KBM-7 (cell line): ENCODE results near the gene SMARCC1.
"Not testable (repeated sequence)": the region's sequence is repeated elsewhere in the genome, so short reads cannot be mapped to it uniquely, and the experiment has no call there.

Source experiments
- DNase-seq: peaks from one replicate; pipeline ENCODE4 v3.0.0-alpha.2; 2015
- in situ Hi-C: fragments of 300-500 bp; cut with MboI; formaldehyde crosslinking; loops from 2 replicates; pipeline ENCODE4 v1.14.3; 2020; ENCODE audit warnings: low sequenced_read_pairs, low pct_unique_long_range_greater_than_20kb, mixed read lengths

Gene SMARCC1

GRCh38 chr3:47778746-47779145 lies 2.9 kb downstream of the SMARCC1 start:
- DNase-seq, result no peak
- in situ Hi-C loops, result no loop called here

- in situ Hi-C loops, result no loop called here
- DNase-seq, result no peak
Observed at GRCh38 chr3:47772788-47773187, 8.9 kb downstream of the SMARCC1 start.

GRCh38 chr3:47772047-47772446 lies 9.6 kb downstream of the SMARCC1 start:
- in situ Hi-C loops, result no loop called here
- no peak for DNase-seq

GRCh38 chr3:47766186-47766585 lies 15.5 kb downstream of the SMARCC1 start:
- DNase-seq, result no peak
- in situ Hi-C loops, result no loop called here

- in situ Hi-C loops, result no loop called here
- DNase-seq, result no peak
Observed at GRCh38 chr3:47762233-47762632, 19.5 kb downstream of the SMARCC1 start.

- no peak for DNase-seq
- in situ Hi-C loops, result no loop called here
Observed at GRCh38 chr3:47761046-47761445, 20.6 kb downstream of the SMARCC1 start.

GRCh38 chr3:47760207-47760606 lies 21.5 kb downstream of the SMARCC1 start:
- DNase-seq, in situ Hi-C loops: not testable (repeated sequence)

- in situ Hi-C loops, result no loop called here
- no peak for DNase-seq
Observed at GRCh38 chr3:47758261-47759025, 23.2 kb downstream of the SMARCC1 start.

GRCh38 chr3:47752716-47753115 lies 29.0 kb downstream of the SMARCC1 start:
- in situ Hi-C loops, result no loop called here
- no peak for DNase-seq

GRCh38 chr3:47750811-47751354 lies 30.8 kb downstream of the SMARCC1 start:
- in situ Hi-C loops, DNase-seq: not testable (repeated sequence)

GRCh38 chr3:47747558-47747957 lies 34.1 kb downstream of the SMARCC1 start:
- in situ Hi-C loops, result no loop called here
- DNase-seq, result no peak

GRCh38 chr3:47746264-47746663 lies 35.4 kb downstream of the SMARCC1 start:
- in situ Hi-C loops, result no loop called here
- DNase-seq, result no peak

GRCh38 chr3:47743855-47744254 lies 37.8 kb downstream of the SMARCC1 start:
- no peak for DNase-seq

GRCh38 chr3:47743352-47743751 lies 38.3 kb downstream of the SMARCC1 start:
- DNase-seq, in situ Hi-C loops: not testable (repeated sequence)

More at GRCh38 chr3:47743855-47744254, 37.8 kb downstream of the SMARCC1 start:
- in situ Hi-C loops, result no loop called here

GRCh38 chr3:47741925-47742324 lies 39.8 kb downstream of the SMARCC1 start:
- in situ Hi-C loops, result no loop called here
- no peak for DNase-seq

- in situ Hi-C loops, result no loop called here
- no peak for DNase-seq
Observed at GRCh38 chr3:47732143-47732542, 49.5 kb downstream of the SMARCC1 start.

GRCh38 chr3:47731061-47731460 lies 50.6 kb downstream of the SMARCC1 start:
- in situ Hi-C loops, result no loop called here
- DNase-seq, result no peak

- in situ Hi-C loops, result no loop called here
- DNase-seq, result peak; percentile 43
Observed at GRCh38 chr3:47722859-47723258, 58.8 kb downstream of the SMARCC1 start.

GRCh38 chr3:47717448-47717847 lies 64.2 kb downstream of the SMARCC1 start:
- in situ Hi-C loops, DNase-seq: not testable (repeated sequence)

GRCh38 chr3:47716656-47717055 lies 65.0 kb downstream of the SMARCC1 start:
- no peak for DNase-seq
- in situ Hi-C loops, result no loop called here

GRCh38 chr3:47715928-47716327 lies 65.8 kb downstream of the SMARCC1 start:
- in situ Hi-C loops, result no loop called here
- DNase-seq, result no peak
